ENCODE results near the gene TRAM2. TPM values are rescaled to one million over a fixed set of nuclear protein-coding genes. Genes with fewer than 3 reads are reported as not detected.

Gene TRAM2
- total and polyA plus RNA-seq, 4 donors = 7.3 to 20.3 (median 13.0) TPM

- TF ChIP-seq FOXA2 (IDR thresholded peaks at IDR 0.05) = no peak
- no peak for TF ChIP-seq EGR1 (IDR thresholded peaks at IDR 0.05; ENCODE audit: low read depth in 2 of 2)
- no peak for TF ChIP-seq JUND (IDR thresholded peaks at IDR 0.05)
- TF ChIP-seq TAF1 (conservative IDR thresholded peaks at IDR 0.05) = no peak
- TF ChIP-seq, protein P1, sequence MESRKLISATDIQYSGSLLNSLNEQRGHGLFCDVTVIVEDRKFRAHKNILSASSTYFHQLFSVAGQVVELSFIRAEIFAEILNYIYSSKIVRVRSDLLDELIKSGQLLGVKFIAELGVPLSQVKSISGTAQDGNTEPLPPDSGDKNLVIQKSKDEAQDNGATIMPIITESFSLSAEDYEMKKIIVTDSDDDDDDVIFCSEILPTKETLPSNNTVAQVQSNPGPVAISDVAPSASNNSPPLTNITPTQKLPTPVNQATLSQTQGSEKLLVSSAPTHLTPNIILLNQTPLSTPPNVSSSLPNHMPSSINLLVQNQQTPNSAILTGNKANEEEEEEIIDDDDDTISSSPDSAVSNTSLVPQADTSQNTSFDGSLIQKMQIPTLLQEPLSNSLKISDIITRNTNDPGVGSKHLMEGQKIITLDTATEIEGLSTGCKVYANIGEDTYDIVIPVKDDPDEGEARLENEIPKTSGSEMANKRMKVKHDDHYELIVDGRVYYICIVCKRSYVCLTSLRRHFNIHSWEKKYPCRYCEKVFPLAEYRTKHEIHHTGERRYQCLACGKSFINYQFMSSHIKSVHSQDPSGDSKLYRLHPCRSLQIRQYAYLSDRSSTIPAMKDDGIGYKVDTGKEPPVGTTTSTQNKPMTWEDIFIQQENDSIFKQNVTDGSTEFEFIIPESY (IDR thresholded peaks at IDR 0.05) = no peak
- no peak for TF ChIP-seq RAD21 (IDR thresholded peaks at IDR 0.05)
- no peak for TF ChIP-seq RXRA (IDR thresholded peaks at IDR 0.05)
- TF ChIP-seq, protein P2, sequence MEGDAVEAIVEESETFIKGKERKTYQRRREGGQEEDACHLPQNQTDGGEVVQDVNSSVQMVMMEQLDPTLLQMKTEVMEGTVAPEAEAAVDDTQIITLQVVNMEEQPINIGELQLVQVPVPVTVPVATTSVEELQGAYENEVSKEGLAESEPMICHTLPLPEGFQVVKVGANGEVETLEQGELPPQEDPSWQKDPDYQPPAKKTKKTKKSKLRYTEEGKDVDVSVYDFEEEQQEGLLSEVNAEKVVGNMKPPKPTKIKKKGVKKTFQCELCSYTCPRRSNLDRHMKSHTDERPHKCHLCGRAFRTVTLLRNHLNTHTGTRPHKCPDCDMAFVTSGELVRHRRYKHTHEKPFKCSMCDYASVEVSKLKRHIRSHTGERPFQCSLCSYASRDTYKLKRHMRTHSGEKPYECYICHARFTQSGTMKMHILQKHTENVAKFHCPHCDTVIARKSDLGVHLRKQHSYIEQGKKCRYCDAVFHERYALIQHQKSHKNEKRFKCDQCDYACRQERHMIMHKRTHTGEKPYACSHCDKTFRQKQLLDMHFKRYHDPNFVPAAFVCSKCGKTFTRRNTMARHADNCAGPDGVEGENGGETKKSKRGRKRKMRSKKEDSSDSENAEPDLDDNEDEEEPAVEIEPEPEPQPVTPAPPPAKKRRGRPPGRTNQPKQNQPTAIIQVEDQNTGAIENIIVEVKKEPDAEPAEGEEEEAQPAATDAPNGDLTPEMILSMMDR (IDR thresholded peaks at IDR 0.05; ENCODE audit: low read depth, low read length, missing input control) = no peak
- TF ChIP-seq HNF4A (conservative IDR thresholded peaks at IDR 0.05) = no peak
- TF ChIP-seq, protein P3, sequence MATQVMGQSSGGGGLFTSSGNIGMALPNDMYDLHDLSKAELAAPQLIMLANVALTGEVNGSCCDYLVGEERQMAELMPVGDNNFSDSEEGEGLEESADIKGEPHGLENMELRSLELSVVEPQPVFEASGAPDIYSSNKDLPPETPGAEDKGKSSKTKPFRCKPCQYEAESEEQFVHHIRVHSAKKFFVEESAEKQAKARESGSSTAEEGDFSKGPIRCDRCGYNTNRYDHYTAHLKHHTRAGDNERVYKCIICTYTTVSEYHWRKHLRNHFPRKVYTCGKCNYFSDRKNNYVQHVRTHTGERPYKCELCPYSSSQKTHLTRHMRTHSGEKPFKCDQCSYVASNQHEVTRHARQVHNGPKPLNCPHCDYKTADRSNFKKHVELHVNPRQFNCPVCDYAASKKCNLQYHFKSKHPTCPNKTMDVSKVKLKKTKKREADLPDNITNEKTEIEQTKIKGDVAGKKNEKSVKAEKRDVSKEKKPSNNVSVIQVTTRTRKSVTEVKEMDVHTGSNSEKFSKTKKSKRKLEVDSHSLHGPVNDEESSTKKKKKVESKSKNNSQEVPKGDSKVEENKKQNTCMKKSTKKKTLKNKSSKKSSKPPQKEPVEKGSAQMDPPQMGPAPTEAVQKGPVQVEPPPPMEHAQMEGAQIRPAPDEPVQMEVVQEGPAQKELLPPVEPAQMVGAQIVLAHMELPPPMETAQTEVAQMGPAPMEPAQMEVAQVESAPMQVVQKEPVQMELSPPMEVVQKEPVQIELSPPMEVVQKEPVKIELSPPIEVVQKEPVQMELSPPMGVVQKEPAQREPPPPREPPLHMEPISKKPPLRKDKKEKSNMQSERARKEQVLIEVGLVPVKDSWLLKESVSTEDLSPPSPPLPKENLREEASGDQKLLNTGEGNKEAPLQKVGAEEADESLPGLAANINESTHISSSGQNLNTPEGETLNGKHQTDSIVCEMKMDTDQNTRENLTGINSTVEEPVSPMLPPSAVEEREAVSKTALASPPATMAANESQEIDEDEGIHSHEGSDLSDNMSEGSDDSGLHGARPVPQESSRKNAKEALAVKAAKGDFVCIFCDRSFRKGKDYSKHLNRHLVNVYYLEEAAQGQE (IDR thresholded peaks at IDR 0.05) = no peak
- TF ChIP-seq, protein P4, sequence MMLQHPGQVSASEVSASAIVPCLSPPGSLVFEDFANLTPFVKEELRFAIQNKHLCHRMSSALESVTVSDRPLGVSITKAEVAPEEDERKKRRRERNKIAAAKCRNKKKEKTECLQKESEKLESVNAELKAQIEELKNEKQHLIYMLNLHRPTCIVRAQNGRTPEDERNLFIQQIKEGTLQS (IDR thresholded peaks at IDR 0.05) = no peak
- no peak for TF ChIP-seq FOXA1 (IDR thresholded peaks at IDR 0.05)
- TF ChIP-seq, protein P5, sequence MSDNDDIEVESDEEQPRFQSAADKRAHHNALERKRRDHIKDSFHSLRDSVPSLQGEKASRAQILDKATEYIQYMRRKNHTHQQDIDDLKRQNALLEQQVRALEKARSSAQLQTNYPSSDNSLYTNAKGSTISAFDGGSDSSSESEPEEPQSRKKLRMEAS (IDR thresholded peaks at IDR 0.05) = no peak
- TF ChIP-seq SP1 (IDR thresholded peaks at IDR 0.05) = no peak
- TF ChIP-seq NR2F2 (IDR thresholded peaks at IDR 0.05) = no peak
- TF ChIP-seq YY1 (IDR thresholded peaks at IDR 0.05) = no peak
- no peak for TF ChIP-seq HNF4G (IDR thresholded peaks at IDR 0.05)
- TF ChIP-seq GABPA (IDR thresholded peaks at IDR 0.05 in 1 of 2, conservative IDR thresholded peaks at IDR 0.05 in 1 of 2) = no peak
- Histone ChIP-seq H3K4me3 (ENCODE audit: low read depth in 1 of 3, low read length in 3 of 3) (no peak overlapping the region), H3K36me3 (ENCODE audit: control insufficient read depth in 4 of 4, insufficient read depth in 3 of 4, low read depth in 1 of 4, low read length in 3 of 4) (peaks cover 0 to 8% (median 0%) of the 10 kb centered on the region in 4 donors), H3K27me3 (ENCODE audit: control insufficient read depth in 4 of 4, insufficient read depth in 4 of 4, low read length in 3 of 4) (no peaks in the 10 kb centered on the region), H3K4me1 (ENCODE audit: control insufficient read depth in 4 of 4, insufficient read depth in 4 of 4, low read length in 3 of 4) (peaks cover 9 to 20% (median 15%) of the 10 kb centered on the region in 4 donors), H3K27ac (ENCODE audit: low read depth in 1 of 2, low read length in 2 of 2) (no peak overlapping the region), H3K9me3 (ENCODE audit: control insufficient read depth in 4 of 4, low read length in 3 of 4) (no peaks in the 10 kb centered on the region), H3K9ac (ENCODE audit: low read depth in 1 of 2, low read length in 2 of 2) (no peak overlapping the region)
- 93% methylated on average over 5 of the region's 5 CpGs for WGBS
- DNase-seq (ENCODE audit: low spot score) = no peak
These were observed 37.9 kb downstream of the TRAM2 start for GRCh38 chr6:52538901-52539354.

Data from liver (tissue), 9 donors.